DOHH2 (cell line): ENCODE measurements around the gene RBBP8NL.
A peak's percentile ranks its signal among the peaks of the same experiment; 100 is the strongest.

ENCODE experiments used
- H3F3A ChIP-seq: fragments of 200-600 bp; sonication (generic), shearing (Covaris generic); 2 replicates; pipeline ENCODE4 v1.6.0; 2016; ENCODE audit warnings: antibody characterized with exemption, mild to moderate bottlenecking; ENCODE audit not compliant: control insufficient read depth, insufficient read depth
- H3K27ac ChIP-seq: fragments of 200-600 bp; sonication (generic); 2 replicates; pipeline ENCODE4 v1.5.1; 2014; ENCODE audit warnings: low read depth, mild to moderate bottlenecking, low read length, moderate library complexity
- H3K27me3 ChIP-seq: fragments of 200-600 bp; sonication (generic); 2 replicates; pipeline ENCODE4 v1.6.1; 2014; ENCODE audit warnings: mild to moderate bottlenecking, low read length, mixed read lengths; ENCODE audit not compliant: control insufficient read depth
- H3K36me3 ChIP-seq: fragments of 200-600 bp; sonication (generic); 2 replicates; pipeline ENCODE4 v1.6.1; 2014; ENCODE audit warnings: mild to moderate bottlenecking, low read length, moderate library complexity, mixed read lengths; ENCODE audit not compliant: control insufficient read depth
- H3K4me1 ChIP-seq: fragments of 200-600 bp; sonication (generic); 2 replicates; pipeline ENCODE4 v1.6.1; 2014; ENCODE audit warnings: mild to moderate bottlenecking, low read length, mixed read lengths; ENCODE audit not compliant: control insufficient read depth
- H3K4me2 ChIP-seq: fragments of 200-600 bp; sonication (generic); 2 replicates; pipeline ENCODE4 v1.6.0; 2014; ENCODE audit warnings: mild to moderate bottlenecking, low read length, moderate library complexity
- H3K4me3 ChIP-seq: fragments of 200-600 bp; sonication (generic); 2 replicates; pipeline ENCODE4 v1.5.1; 2014; ENCODE audit warnings: mild to moderate bottlenecking, low read length, mixed read lengths
- H3K79me2 ChIP-seq: fragments of 200-600 bp; sonication (generic); 2 replicates; pipeline ENCODE4 v1.6.1; 2014; ENCODE audit warnings: mild to moderate bottlenecking, low read length, mixed read lengths; ENCODE audit not compliant: control insufficient read depth
- H3K9me2 ChIP-seq: fragments of 200-600 bp; sonication (generic); replicated peaks from 2 replicates; pipeline ENCODE4 v1.6.1; 2014; ENCODE audit warnings: mild to moderate bottlenecking, low read length, mixed read lengths; ENCODE audit not compliant: control insufficient read depth
- H3K9me3 ChIP-seq: fragments of 200-600 bp; sonication (generic); 2 replicates; pipeline ENCODE4 v1.6.1; 2014; ENCODE audit warnings: antibody characterized with exemption, low read length, mixed read lengths; ENCODE audit not compliant: control insufficient read depth, insufficient read depth
- H4K20me1 ChIP-seq: fragments of 200-600 bp; sonication (generic); 2 replicates; pipeline ENCODE4 v1.6.0; 2014; ENCODE audit warnings: low read depth, mild to moderate bottlenecking, antibody characterized with exemption, low read length, moderate library complexity; ENCODE audit not compliant: control insufficient read depth, insufficient read depth
- CTCF ChIP-seq: fragments of 200-600 bp; sonication (generic); IDR thresholded peaks from one replicate; pipeline ENCODE4 v1.5.1; 2014; ENCODE audit warnings: antibody characterized with exemption, mild to moderate bottlenecking, low read depth, low read length; ENCODE audit not compliant: poor library complexity, severe bottlenecking
- EZH2phosphoT487 ChIP-seq: fragments of 200-600 bp; sonication (generic); IDR thresholded peaks from 2 replicates; pipeline ENCODE4 v1.6.1; 2017; ENCODE audit warnings: borderline replicate concordance, mild to moderate bottlenecking, antibody characterized with exemption, low read length, moderate library complexity, mixed read lengths

Gene RBBP8NL

GRCh38 chr20:62407221-62407992, 19.9 kb downstream of the RBBP8NL start, which contains the start of gene CABLES2:
TSS of gene CABLES2 (minus strand) at chr20:62407285. CDS start at chr20:62407276, 9 bp downstream.
- Histone ChIP-seq H3K9me3 (no peaks in the 10 kb centered on the region), H3F3A (no peaks in the 10 kb centered on the region), H3K4me2 (peak within 1 kb of the TSS; percentile 81), H4K20me1 (no peaks in the 10 kb centered on the region), H3K36me3 (peaks cover 11% of the 10 kb centered on the region), H3K27ac (peak within 1 kb of the TSS; percentile 76), H3K79me2 (peaks cover 43% of the 10 kb centered on the region), H3K4me3 (peak within 1 kb of the TSS; percentile 80), H3K4me1 (peaks cover 35% of the 10 kb centered on the region), H3K27me3 (no peaks in the 10 kb centered on the region), H3K9me2 (no peaks in the 10 kb centered on the region)
- no peak for TF ChIP-seq EZH2phosphoT487
- peak; percentile 22 for TF ChIP-seq CTCF

- Histone ChIP-seq H3K9me3 (no peaks in the 10 kb centered on the region), H3K27me3 (no peaks in the 10 kb centered on the region), H3K4me2 (peak overlapping the region; percentile 81), H3K79me2 (peaks cover 45% of the 10 kb centered on the region), H3K9me2 (no peaks in the 10 kb centered on the region), H3F3A (no peaks in the 10 kb centered on the region), H3K4me1 (peaks cover 35% of the 10 kb centered on the region), H3K4me3 (peak overlapping the region; percentile 76), H3K36me3 (peaks cover 14% of the 10 kb centered on the region), H3K27ac (no peak overlapping the region), H4K20me1 (no peaks in the 10 kb centered on the region)
- TF ChIP-seq CTCF (no peak), EZH2phosphoT487 (no peak)
Observed at GRCh38 chr20:62406635-62407176, 20.6 kb downstream of the RBBP8NL start.

- Histone ChIP-seq H3K4me3 (peak overlapping the region; percentile 76), H3K9me2 (no peaks in the 10 kb centered on the region), H4K20me1 (no peaks in the 10 kb centered on the region), H3K9me3 (no peaks in the 10 kb centered on the region), H3K79me2 (peaks cover 48% of the 10 kb centered on the region), H3K36me3 (peaks cover 16% of the 10 kb centered on the region), H3F3A (no peaks in the 10 kb centered on the region), H3K27me3 (no peaks in the 10 kb centered on the region), H3K27ac (no peak overlapping the region), H3K4me1 (peaks cover 35% of the 10 kb centered on the region), H3K4me2 (peak overlapping the region; percentile 81)
- TF ChIP-seq EZH2phosphoT487 (no peak), CTCF (no peak)
Observed at GRCh38 chr20:62405981-62406513, 21.3 kb downstream of the RBBP8NL start.
